HepG2 (cell line): Measurements from ENCODE around the gene ALG9. TPM values are rescaled to one million over a fixed set of nuclear protein-coding genes. Genes with fewer than 3 reads are reported as not detected.

Source experiments
- ATAC-seq: fragments of 200-7000 bp; cut with Tn5 transposase; 3 replicates; pipeline ENCODE4 v1.9.1; 2020; ENCODE audit warnings: mild to moderate bottlenecking, moderate library complexity
- BruUV-seq: library from RNA; stranded (reverse); fragments of 400-500 nt; replicated peaks from 2 replicates; lab custom pipeline; 2021; lab: Mats Ljungman, UMichigan
- CTCF ChIA-PET: fragments of 300-600 bp; formaldehyde crosslinking; extraction: SDS; loops from one replicate; lab custom pipeline; 2021; ENCODE audit warnings: low total read pairs, inconsistent platforms, low intra/inter-chr PET ratio; lab: Yijun Ruan, JAX
- POLR2A ChIA-PET: fragments of 350-600 bp; sonication (Branson Sonifier 250); formaldehyde crosslinking; loops from one replicate; lab custom pipeline; 2020; ENCODE audit warnings: antibody characterized with exemption, inconsistent platforms; lab: Yijun Ruan, JAX
- DNase-seq: peaks from one replicate; pipeline ENCODE4 v3.0.0-alpha.2; 2015; ENCODE audit warnings: low spot score
- FAIRE-seq: peaks from 3 replicates; lab custom pipeline; 2011; peaks lifted over from hg19 to GRCh38; lab: Jason Lieb, UNC
- H2AFZ ChIP-seq: one replicate; pipeline ENCODE4 v1.6.1; 2011; ENCODE audit warnings: low read length, inconsistent platforms
- H3K27ac ChIP-seq: fragments of 300-600 bp; 3 replicates; pipeline ENCODE4 v1.8.0; 2011; ENCODE audit warnings: mixed run types, mild to moderate bottlenecking, mixed read lengths, low read length, inconsistent platforms; ENCODE audit not compliant: insufficient read depth; ENCODE audit errors: extremely low read length
- H3K27me3 ChIP-seq, 2 experiments: fragments of 200-600 bp in 1 of 2; 2 replicates in 1 of 2; 3 replicates in 1 of 2; pipeline versions ENCODE4 v1.6.0 to v1.8.0; 2011; ENCODE audit warnings: low read length in 2 of 2, mild to moderate bottlenecking in 2 of 2, moderate library complexity in 2 of 2, inconsistent platforms in 1 of 2; ENCODE audit not compliant: insufficient read depth in 2 of 2, control insufficient read depth in 1 of 2
- H3K36me3 ChIP-seq, 2 experiments: fragments of 200-600 bp in 1 of 2; replicated peaks in 1 of 2; 2 replicates in 1 of 2; 3 replicates in 1 of 2; pipeline versions ENCODE4 v1.5.1 to v1.8.0; 2011; ENCODE audit warnings: low read length in 2 of 2, inconsistent platforms in 1 of 2; ENCODE audit not compliant: insufficient read depth in 2 of 2, control insufficient read depth in 1 of 2
- H3K4me1 ChIP-seq: 2 replicates; pipeline ENCODE4 v1.5.1; 2012; ENCODE audit warnings: low read length, inconsistent platforms; ENCODE audit not compliant: insufficient read depth
- H3K4me2 ChIP-seq: 2 replicates; pipeline ENCODE4 v1.6.0; 2011; ENCODE audit warnings: low read depth, low read length, inconsistent platforms
- H3K4me3 ChIP-seq, 3 experiments: fragments of 200-600 bp in 1 of 3; sonication (generic), shearing (Covaris generic) in 1 of 3; replicated peaks in 1 of 3; 2 replicates each; pipeline ENCODE4 v1.5.1; 2011 to 2016; ENCODE audit warnings: low read length in 3 of 3, inconsistent platforms in 2 of 3, low read depth in 2 of 3, mild to moderate bottlenecking in 2 of 3, control low read depth in 1 of 3, mixed read lengths in 1 of 3; ENCODE audit not compliant: insufficient read depth in 1 of 3
- H3K79me2 ChIP-seq: one replicate; pipeline ENCODE4 v1.6.1; 2011; ENCODE audit warnings: low read length, inconsistent platforms; ENCODE audit not compliant: insufficient read depth
- H3K9ac ChIP-seq: 2 replicates; pipeline ENCODE4 v1.6.0; 2011; ENCODE audit warnings: mild to moderate bottlenecking, low read depth, low read length, inconsistent platforms; ENCODE audit not compliant: insufficient read depth
- H3K9me3 ChIP-seq: 2 replicates; pipeline ENCODE4 v1.5.1; 2012; ENCODE audit warnings: mild to moderate bottlenecking, low read length
- H4K20me1 ChIP-seq: 2 replicates; pipeline ENCODE4 v1.6.0; 2011; ENCODE audit warnings: inconsistent platforms, mild to moderate bottlenecking, low read length, moderate library complexity; ENCODE audit not compliant: insufficient read depth
- CBX1 ChIP-seq: IDR thresholded peaks from one replicate; pipeline ENCODE4 v1.6.1; 2016; ENCODE audit warnings: antibody characterized with exemption, low read depth
- CEBPG ChIP-seq: IDR thresholded peaks from 2 replicates; pipeline ENCODE4 v1.6.1; 2016
- CERS6 ChIP-seq: sonication (generic); formaldehyde crosslinking; IDR thresholded peaks from 2 replicates; pipeline ENCODE4 v1.5.0; 2020; ENCODE audit warnings: missing genetic modification reagents
- DPF2 ChIP-seq: sonication (generic); formaldehyde crosslinking; IDR thresholded peaks from 2 replicates; pipeline ENCODE4 v1.4.0; 2020; ENCODE audit warnings: mild to moderate bottlenecking, low read depth, missing genetic modification reagents, borderline replicate concordance
- GPBP1L1 ChIP-seq: sonication (generic); formaldehyde crosslinking; IDR thresholded peaks from 2 replicates; pipeline ENCODE4 v1.5.0; 2020; ENCODE audit warnings: mild to moderate bottlenecking, missing genetic modification reagents
- ISL2 ChIP-seq: sonication (generic); formaldehyde crosslinking; IDR thresholded peaks from 2 replicates; pipeline ENCODE4 v1.5.0; 2020; ENCODE audit warnings: missing genetic modification reagents
- LCORL ChIP-seq, 2 experiments: fragments of 450-650 bp in 1 of 2; sonication (generic) in 1 of 2; formaldehyde crosslinking in 1 of 2; IDR thresholded peaks; 2 replicates each; pipeline versions ENCODE4 v1.5.0 to v1.6.1; 2017 to 2020; ENCODE audit warnings: antibody characterized with exemption in 1 of 2, missing genetic modification reagents in 1 of 2
- MTERF4 ChIP-seq: sonication (generic); formaldehyde crosslinking; IDR thresholded peaks from 2 replicates; pipeline ENCODE4 v1.8.0; 2023; ENCODE audit warnings: mild to moderate bottlenecking, missing genetic modification reagents
- NCOA1 ChIP-seq: sonication (generic); formaldehyde crosslinking; IDR thresholded peaks from 2 replicates; pipeline ENCODE4 v1.9.0; 2021; ENCODE audit warnings: missing genetic modification reagents
- NR1H2 ChIP-seq: sonication (generic); formaldehyde crosslinking; IDR thresholded peaks from 2 replicates; pipeline ENCODE4 v1.8.1; 2022; ENCODE audit warnings: low read depth, missing genetic modification reagents, borderline replicate concordance
- TFDP2 ChIP-seq: sonication (generic); formaldehyde crosslinking; IDR thresholded peaks from 2 replicates; pipeline ENCODE4 v1.4.0; 2020; ENCODE audit warnings: missing genetic modification reagents
- ZEB1 ChIP-seq: IDR thresholded peaks from 2 replicates; pipeline ENCODE4 v1.6.1; 2012; ENCODE audit warnings: mild to moderate bottlenecking, low read depth, inconsistent platforms; ENCODE audit not compliant: insufficient replicate concordance
- ZNF124 ChIP-seq: sonication (generic); formaldehyde crosslinking; IDR thresholded peaks from 2 replicates; pipeline ENCODE4 v1.4.0; 2020; ENCODE audit warnings: missing genetic modification reagents
- ZNF24 ChIP-seq: fragments of 450-650 bp; IDR thresholded peaks from 2 replicates; pipeline ENCODE4 v1.6.1; 2017; ENCODE audit warnings: antibody characterized with exemption, mild to moderate bottlenecking
- ZNF3 ChIP-seq: IDR thresholded peaks from 2 replicates; pipeline ENCODE4 v1.7.0; 2017; ENCODE audit warnings: inconsistent platforms
- ZNF382 ChIP-seq: sonication (generic); formaldehyde crosslinking; IDR thresholded peaks from 2 replicates; pipeline ENCODE4 v1.5.0; 2020; ENCODE audit warnings: missing genetic modification reagents, mild to moderate bottlenecking, borderline replicate concordance
- ZNF674 ChIP-seq: sonication (generic); formaldehyde crosslinking; IDR thresholded peaks from 2 replicates; pipeline ENCODE4 v1.5.0; 2020; ENCODE audit warnings: low read depth, mild to moderate bottlenecking, missing genetic modification reagents
- ZNF709 ChIP-seq: sonication (generic); formaldehyde crosslinking; IDR thresholded peaks from 2 replicates; pipeline ENCODE4 v1.5.0; 2020; ENCODE audit warnings: mild to moderate bottlenecking, missing genetic modification reagents
- ZNF749 ChIP-seq: sonication (generic); formaldehyde crosslinking; IDR thresholded peaks from 2 replicates; pipeline ENCODE4 v1.8.0; 2022; ENCODE audit warnings: mild to moderate bottlenecking, missing genetic modification reagents, moderate library complexity, borderline replicate concordance
- WGBS: methylation state at CpG from one replicate; pipeline ENCODE4 v1.1.6; 2017; ENCODE audit warnings: low lambda C conversion rate; 5-methylcytosine and 5-hydroxymethylcytosine counted together
- in situ Hi-C: cut with HindIII; loops from 2 replicates; pipeline ENCODE4 v1.10.0; 2017; ENCODE audit warnings: low pct_unique_long_range_greater_than_20kb; ENCODE audit not compliant: extremely low pct_ligation_motif_present
- intact Hi-C: fragments of 100-400 bp; cut with micrococcal nuclease; formaldehyde crosslinking; loops from one replicate; pipeline ENCODE4 v1.10.0; 2022; ENCODE audit not compliant: unreplicated experiment
- polyA plus RNA-seq, 8 experiments: library from polyadenylated mRNA; depleted of rRNA in 3 of 8; stranded (reverse) in 7 of 8; unstranded in 1 of 8; fragments of >200 nt; fragmentation: Illumina TruSeq in 4 of 8; extraction: Trizol in 4 of 8; gene quantifications; 2 replicates each; pipeline versions ENCODE4 v1.2.1 to v1.2.3, GENCODE V29; 2011 to 2016; ENCODE audit warnings: low read depth in 4 of 8, missing spikeins in 1 of 8, mixed read lengths in 1 of 8; ENCODE audit not compliant: insufficient read depth in 1 of 8
- total RNA-seq, 5 experiments: library from RNA; depleted of rRNA; stranded (reverse); fragments of >200 nt; fragmentation: Illumina TruSeq; extraction: Trizol; gene quantifications; 2 replicates each; pipeline ENCODE4 v1.2.3, GENCODE V29; 2016; ENCODE audit warnings: low read depth in 1 of 5

Gene ALG9
- total and polyA plus RNA-seq, 2 of the 13 experiments (the other 11 are each of a cell fraction or from before 2014, with no cell fraction given): 39.4 to 40.6 TPM

GRCh38 chr11:111910676-111911562 is 39.5 kb upstream of the ALG9 start:
- ATAC-seq (no peak), DNase-seq (no peak), FAIRE-seq (no peak)
- intact Hi-C loops: loop anchor here (1.0 kb wide), 1 partner anchor 32 kb away; the partner anchor contains the start of genes CFAP68 and FDXACB1
- in situ Hi-C loops: no loop called here
- Histone ChIP-seq H3K27ac (no peak overlapping the region), H3K79me2 (no peaks in the 10 kb centered on the region), H4K20me1 (no peaks in the 10 kb centered on the region), H3K36me3 (no peaks in the 10 kb centered on the region), H3K9me3 (no peaks in the 10 kb centered on the region), H3K4me3 (no peak overlapping the region), H2AFZ (no peak overlapping the region), H3K4me2 (peak overlapping the region; percentile 65), H3K4me1 (peaks cover 42% of the 10 kb centered on the region), H3K27me3 (no peaks in the 10 kb centered on the region; a peak in 1 of 5 replicates), H3K9ac (no peak overlapping the region)
- ChIA-PET POLR2A (interaction anchor here (0.8 to 1.5 kb wide), 2 partner anchors 9 to 16 kb away, joined by 3 to 5 read pairs; partner anchors contain the start of gene C11orf52), CTCF (no interaction called here)
- BruUV-seq: no TSS peak
- 53% methylated on average over 9 of the region's 9 CpGs for WGBS
- no peak for TF ChIP-seq TFDP2 (CRISPR knock-in tag)
- TF ChIP-seq DPF2 (CRISPR knock-in tag): no peak
- TF ChIP-seq ISL2 (CRISPR knock-in tag): no peak
- TF ChIP-seq ZNF382 (CRISPR knock-in tag): no peak
- TF ChIP-seq CBX1: no peak
- no peak for TF ChIP-seq ZEB1
- TF ChIP-seq ZNF124 (CRISPR knock-in tag): no peak
- no peak for TF ChIP-seq NCOA1 (CRISPR knock-in tag)
- TF ChIP-seq ZNF24: no peak
- no peak for TF ChIP-seq CERS6 (CRISPR knock-in tag)
- no peak for TF ChIP-seq LCORL (IDR thresholded peaks at IDR 0.05)
- TF ChIP-seq LCORL (CRISPR knock-in tag; IDR thresholded peaks at IDR 0.05): no peak
- TF ChIP-seq NR1H2: no peak
- TF ChIP-seq ZNF674 (CRISPR knock-in tag): no peak
- no peak for TF ChIP-seq ZNF749 (CRISPR knock-in tag)
- TF ChIP-seq GPBP1L1 (CRISPR knock-in tag): no peak
- TF ChIP-seq CEBPG: no peak
- TF ChIP-seq MTERF4: no peak
- no peak for TF ChIP-seq ZNF3 (CRISPR knock-in tag)
- no peak for TF ChIP-seq ZNF709 (CRISPR knock-in tag)
